ENCODE measurements around the gene PMFBP1. TPM values are rescaled to one million over a fixed set of nuclear protein-coding genes. Genes with fewer than 3 reads are reported as not detected.

The PMFBP1 gene
- total RNA-seq, 2 donors from 2014 or later, result 2.0 to 4.4 TPM

GRCh38 chr16:72182976-72183375, 11.0 kb upstream of the PMFBP1 start:
- H3K9me3 ChIP-seq, result no peaks in the 10 kb centered on the region
- intact Hi-C loops (cut with DNase I), result no loop called here
- no peak overlapping the region for H3K27ac ChIP-seq
- no peak for DNase-seq
- no peaks in the 10 kb centered on the region for H3K36me3 ChIP-seq (replicated peaks in 1 of 2; ENCODE audit: insufficient read depth in 1 of 2, low read depth in 2 of 2)
- TF ChIP-seq CTCF (IDR thresholded peaks at IDR 0.05) (no peak), POLR2A (IDR thresholded peaks at IDR 0.05) (no peak)
- H3K4me3 ChIP-seq, result no peak overlapping the region
- no peak for ATAC-seq
- no peaks in the 10 kb centered on the region for H3K4me1 ChIP-seq
- H3K27me3 ChIP-seq, result no peaks in the 10 kb centered on the region

GRCh38 chr16:72179204-72179970, 7.4 kb upstream of the PMFBP1 start:
- H3K27ac ChIP-seq, result no peak overlapping the region
- no peaks in the 10 kb centered on the region for H3K9me3 ChIP-seq
- DNase-seq (no peak), ATAC-seq (no peak)
- WGBS, 2 donors, result 63 to 70% methylated on average over 4 to 5 of the region's 5 CpGs
- no peaks in the 10 kb centered on the region for H3K36me3 ChIP-seq (replicated peaks in 1 of 2; ENCODE audit: insufficient read depth in 1 of 2, low read depth in 2 of 2)
- H3K4me1 ChIP-seq, result no peaks in the 10 kb centered on the region
- H3K27me3 ChIP-seq, result no peaks in the 10 kb centered on the region
- H3K4me3 ChIP-seq, result no peak overlapping the region
- intact Hi-C loops (cut with DNase I), result no loop called here
- no peak for TF ChIP-seq CTCF (IDR thresholded peaks at IDR 0.05)
- TF ChIP-seq POLR2A (IDR thresholded peaks at IDR 0.05), result no peak

- WGBS, 2 donors, result 77 to 92% methylated on average over 2 of the region's 2 CpGs
- Histone ChIP-seq H3K27me3 (no peaks in the 10 kb centered on the region), H3K9me3 (no peaks in the 10 kb centered on the region), H3K4me3 (no peak overlapping the region), H3K36me3 (replicated peaks in 1 of 2; ENCODE audit: insufficient read depth in 1 of 2, low read depth in 2 of 2) (no peaks in the 10 kb centered on the region), H3K4me1 (no peaks in the 10 kb centered on the region), H3K27ac (no peak overlapping the region)
- ATAC-seq (no peak), DNase-seq (no peak)
- intact Hi-C loops (cut with DNase I), result no loop called here
- TF ChIP-seq CTCF (IDR thresholded peaks at IDR 0.05) (no peak), POLR2A (IDR thresholded peaks at IDR 0.05) (no peak)
Measured at GRCh38 chr16:72174726-72175125, 2.8 kb upstream of the PMFBP1 start.

GRCh38 chr16:72173997-72174396, 2.0 kb upstream of the PMFBP1 start:
- no peak overlapping the region for H3K4me3 ChIP-seq
- no peaks in the 10 kb centered on the region for H3K36me3 ChIP-seq (replicated peaks in 1 of 2; ENCODE audit: insufficient read depth in 1 of 2, low read depth in 2 of 2)
- WGBS, 2 donors, result 88 to 100% methylated on average over 1 of the region's 1 CpG
- intact Hi-C loops (cut with DNase I), result no loop called here
- H3K4me1 ChIP-seq, result no peaks in the 10 kb centered on the region
- ATAC-seq, result no peak
- H3K27ac ChIP-seq, result no peak overlapping the region
- no peak for DNase-seq
- no peaks in the 10 kb centered on the region for H3K27me3 ChIP-seq
- no peaks in the 10 kb centered on the region for H3K9me3 ChIP-seq
- TF ChIP-seq CTCF (IDR thresholded peaks at IDR 0.05), result no peak
- TF ChIP-seq POLR2A (IDR thresholded peaks at IDR 0.05), result no peak

GRCh38 chr16:72171236-72171635, 719 bp downstream of the PMFBP1 start:
- intact Hi-C loops (cut with DNase I), result no loop called here
- ATAC-seq (no peak), DNase-seq (no peak)
- TF ChIP-seq POLR2A (IDR thresholded peaks at IDR 0.05), result no peak
- TF ChIP-seq CTCF (IDR thresholded peaks at IDR 0.05), result no peak
- no peak overlapping the region for H3K4me3 ChIP-seq
- no peaks in the 10 kb centered on the region for H3K27me3 ChIP-seq
- no peaks in the 10 kb centered on the region for H3K4me1 ChIP-seq
- 50 to 91% methylated on average over 1 of the region's 1 CpG for WGBS, 2 donors
- no peak overlapping the region for H3K27ac ChIP-seq
- no peaks in the 10 kb centered on the region for H3K9me3 ChIP-seq
- H3K36me3 ChIP-seq (replicated peaks in 1 of 2; ENCODE audit: insufficient read depth in 1 of 2, low read depth in 2 of 2), result no peaks in the 10 kb centered on the region
